ENCODE data around the gene FHL3.
"Not testable (repeated sequence)": the region's sequence is repeated elsewhere in the genome, so short reads cannot be mapped to it uniquely, and the experiment has no call there.

FHL3 gene

GRCh38 chr1:37987679-37988078, 17.6 kb downstream of the FHL3 start:
- no peak for DNase-seq (ENCODE audit: low spot score)

- DNase-seq (ENCODE audit: low spot score), result no peak
Observed at GRCh38 chr1:37983546-37983945, 21.8 kb downstream of the FHL3 start.

- DNase-seq (ENCODE audit: low spot score), result no peak
Observed at GRCh38 chr1:37978541-37978940, 26.8 kb downstream of the FHL3 start.

GRCh38 chr1:37975083-37975482, 30.2 kb downstream of the FHL3 start:
- peak; percentile 38 for DNase-seq (ENCODE audit: low spot score)

GRCh38 chr1:37974567-37974966, 30.7 kb downstream of the FHL3 start:
- no peak for DNase-seq (ENCODE audit: low spot score)

GRCh38 chr1:37973684-37974083, 31.6 kb downstream of the FHL3 start:
- DNase-seq (ENCODE audit: low spot score), result not testable (repeated sequence)

GRCh38 chr1:37965301-37965700, 40.0 kb downstream of the FHL3 start:
- DNase-seq (ENCODE audit: low spot score), result no peak

GRCh38 chr1:37964106-37964505, 41.2 kb downstream of the FHL3 start:
- DNase-seq (ENCODE audit: low spot score), result not testable (repeated sequence)

- DNase-seq (ENCODE audit: low spot score), result no peak
Observed at GRCh38 chr1:37958690-37959089, 46.6 kb downstream of the FHL3 start.

GRCh38 chr1:37955685-37956084, 49.6 kb downstream of the FHL3 start:
- no peak for DNase-seq (ENCODE audit: low spot score)

GRCh38 chr1:37954316-37954971, 50.9 kb downstream of the FHL3 start:
- no peak for DNase-seq (ENCODE audit: low spot score)

GRCh38 chr1:37952738-37953137, 52.6 kb downstream of the FHL3 start:
- no peak for DNase-seq (ENCODE audit: low spot score)

- no peak for DNase-seq (ENCODE audit: low spot score)
Observed at GRCh38 chr1:37951783-37952624, 53.3 kb downstream of the FHL3 start.

GRCh38 chr1:37951041-37951782, 54.1 kb downstream of the FHL3 start:
- no peak for DNase-seq (ENCODE audit: low spot score)

- DNase-seq (ENCODE audit: low spot score), result no peak
Observed at GRCh38 chr1:37949524-37950152, 55.7 kb downstream of the FHL3 start.

GRCh38 chr1:37948841-37949240, 56.5 kb downstream of the FHL3 start:
- DNase-seq (ENCODE audit: low spot score), result no peak

- DNase-seq (ENCODE audit: low spot score), result no peak
Observed at GRCh38 chr1:37948166-37948565, 57.1 kb downstream of the FHL3 start.

- no peak for DNase-seq (ENCODE audit: low spot score)
Observed at GRCh38 chr1:37947364-37947763, 58.0 kb downstream of the FHL3 start.
